Measurements from ENCODE around the gene PMM1. TPM values are rescaled to one million over a fixed set of nuclear protein-coding genes. Genes with fewer than 3 reads are reported as not detected.

The PMM1 gene
- total and polyA plus RNA-seq, 2 of the 13 experiments (the other 11 are each of a cell fraction or from before 2014, with no cell fraction given) = 17.8 to 95.6 TPM

DNA sequence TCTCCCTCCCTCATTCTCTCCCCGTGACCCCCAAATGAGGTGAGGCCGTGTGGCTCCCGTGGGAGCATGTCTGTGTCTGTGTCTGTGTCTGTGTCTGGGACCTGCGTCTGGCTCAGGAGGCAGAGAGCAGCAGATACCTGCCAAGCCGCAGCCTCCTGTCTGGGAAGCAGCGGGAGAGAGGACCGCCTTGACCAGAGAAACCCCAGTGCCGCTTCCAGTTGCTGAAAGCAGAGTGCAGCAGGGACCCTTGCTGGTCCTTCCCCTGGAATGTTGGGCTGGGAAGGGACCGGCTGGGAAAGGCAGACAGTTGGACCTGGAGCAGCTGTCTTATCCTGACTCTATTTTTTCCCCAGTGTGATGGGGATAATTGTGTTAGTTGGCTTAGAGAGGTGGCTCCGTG, 28.3 kb downstream of the PMM1 start (continued):
- TF ChIP-seq, protein P1, sequence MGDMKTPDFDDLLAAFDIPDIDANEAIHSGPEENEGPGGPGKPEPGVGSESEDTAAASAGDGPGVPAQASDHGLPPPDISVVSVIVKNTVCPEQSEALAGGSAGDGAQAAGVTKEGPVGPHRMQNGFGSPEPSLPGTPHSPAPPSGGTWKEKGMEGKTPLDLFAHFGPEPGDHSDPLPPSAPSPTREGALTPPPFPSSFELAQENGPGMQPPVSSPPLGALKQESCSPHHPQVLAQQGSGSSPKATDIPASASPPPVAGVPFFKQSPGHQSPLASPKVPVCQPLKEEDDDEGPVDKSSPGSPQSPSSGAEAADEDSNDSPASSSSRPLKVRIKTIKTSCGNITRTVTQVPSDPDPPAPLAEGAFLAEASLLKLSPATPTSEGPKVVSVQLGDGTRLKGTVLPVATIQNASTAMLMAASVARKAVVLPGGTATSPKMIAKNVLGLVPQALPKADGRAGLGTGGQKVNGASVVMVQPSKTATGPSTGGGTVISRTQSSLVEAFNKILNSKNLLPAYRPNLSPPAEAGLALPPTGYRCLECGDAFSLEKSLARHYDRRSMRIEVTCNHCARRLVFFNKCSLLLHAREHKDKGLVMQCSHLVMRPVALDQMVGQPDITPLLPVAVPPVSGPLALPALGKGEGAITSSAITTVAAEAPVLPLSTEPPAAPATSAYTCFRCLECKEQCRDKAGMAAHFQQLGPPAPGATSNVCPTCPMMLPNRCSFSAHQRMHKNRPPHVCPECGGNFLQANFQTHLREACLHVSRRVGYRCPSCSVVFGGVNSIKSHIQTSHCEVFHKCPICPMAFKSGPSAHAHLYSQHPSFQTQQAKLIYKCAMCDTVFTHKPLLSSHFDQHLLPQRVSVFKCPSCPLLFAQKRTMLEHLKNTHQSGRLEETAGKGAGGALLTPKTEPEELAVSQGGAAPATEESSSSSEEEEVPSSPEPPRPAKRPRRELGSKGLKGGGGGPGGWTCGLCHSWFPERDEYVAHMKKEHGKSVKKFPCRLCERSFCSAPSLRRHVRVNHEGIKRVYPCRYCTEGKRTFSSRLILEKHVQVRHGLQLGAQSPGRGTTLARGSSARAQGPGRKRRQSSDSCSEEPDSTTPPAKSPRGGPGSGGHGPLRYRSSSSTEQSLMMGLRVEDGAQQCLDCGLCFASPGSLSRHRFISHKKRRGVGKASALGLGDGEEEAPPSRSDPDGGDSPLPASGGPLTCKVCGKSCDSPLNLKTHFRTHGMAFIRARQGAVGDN (CRISPR knock-in tag; IDR thresholded peaks at IDR 0.05) = 0 out of 2 replicates have a peak, but pooled peaks have one; percentile 3
- TF ChIP-seq KDM6A (CRISPR knock-in tag; IDR thresholded peaks at IDR 0.05; ENCODE audit: low read depth) (no peak), NR2F1 (CRISPR knock-in tag; IDR thresholded peaks at IDR 0.05) (no peak), TAF1 (CRISPR knock-in tag; IDR thresholded peaks at IDR 0.05) (no peak), POLR2AphosphoS2 (IDR thresholded peaks at IDR 0.05; ENCODE audit: low read depth, low read length) (no peak), ZNF770 (CRISPR knock-in tag; IDR thresholded peaks at IDR 0.05) (no peak), ZNF891 (CRISPR knock-in tag; IDR thresholded peaks at IDR 0.05) (peak; percentile 30; the same call in 1 of the 2 replicates), HNRNPLL (IDR thresholded peaks at IDR 0.05; ENCODE audit: low read depth, low read length, poor library complexity, severe bottlenecking) (no peak), ATF1 (CRISPR knock-in tag; IDR thresholded peaks at IDR 0.05) (no peak), NR2F2 (IDR thresholded peaks at IDR 0.05; ENCODE audit: borderline replicate concordance, low read depth) (no peak), TEAD3 (CRISPR knock-in tag; optimal IDR thresholded peaks at IDR 0.05; ENCODE audit: borderline replicate concordance) (peak; percentile 39), PHF5A (CRISPR knock-in tag; IDR thresholded peaks at IDR 0.05; ENCODE audit: low read depth, unreplicated experiment) (no peak), ZNF670 (CRISPR knock-in tag; IDR thresholded peaks at IDR 0.05; ENCODE audit: borderline replicate concordance) (no peak), ATAD3A (CRISPR knock-in tag; IDR thresholded peaks at IDR 0.05) (no peak), CAMTA2 (CRISPR knock-in tag; IDR thresholded peaks at IDR 0.05; ENCODE audit: borderline replicate concordance) (no peak), RXRA (CRISPR knock-in tag; IDR thresholded peaks at IDR 0.05) (no peak), ZNF329 (CRISPR knock-in tag; IDR thresholded peaks at IDR 0.05; ENCODE audit: low read depth) (no peak), ZNF619 (CRISPR knock-in tag; IDR thresholded peaks at IDR 0.05) (no peak), ZNF724P (CRISPR knock-in tag; IDR thresholded peaks at IDR 0.05; ENCODE audit: borderline replicate concordance) (no peak), ZNF776 (CRISPR knock-in tag; IDR thresholded peaks at IDR 0.05) (no peak), ZNF768 (CRISPR knock-in tag; IDR thresholded peaks at IDR 0.05) (peak; percentile 56), PRMT3 (CRISPR knock-in tag; IDR thresholded peaks at IDR 0.05; ENCODE audit: borderline replicate concordance, low read depth) (no peak)
- TF ChIP-seq, protein P2, sequence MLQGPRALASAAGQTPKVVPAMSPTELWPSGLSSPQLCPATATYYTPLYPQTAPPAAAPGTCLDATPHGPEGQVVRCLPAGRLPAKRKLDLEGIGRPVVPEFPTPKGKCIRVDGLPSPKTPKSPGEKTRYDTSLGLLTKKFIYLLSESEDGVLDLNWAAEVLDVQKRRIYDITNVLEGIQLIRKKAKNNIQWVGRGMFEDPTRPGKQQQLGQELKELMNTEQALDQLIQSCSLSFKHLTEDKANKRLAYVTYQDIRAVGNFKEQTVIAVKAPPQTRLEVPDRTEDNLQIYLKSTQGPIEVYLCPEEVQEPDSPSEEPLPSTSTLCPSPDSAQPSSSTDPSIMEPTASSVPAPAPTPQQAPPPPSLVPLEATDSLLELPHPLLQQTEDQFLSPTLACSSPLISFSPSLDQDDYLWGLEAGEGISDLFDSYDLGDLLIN (CRISPR knock-in tag; IDR thresholded peaks at IDR 0.05; ENCODE audit: borderline replicate concordance) = no peak

Data from HepG2 (cell line).